Activated naive CD4-positive, alpha-beta T cell treated with anti-CD3 and anti-CD28 coated beads, Interleukin-2, amount 50 U/mL, for 16 hours (primary cell): ENCODE measurements around the gene PAFAH2.

Experiments used
- DNase-seq: peaks from one replicate; pipeline ENCODE4 v3.0.0-alpha.2; 2020

PAFAH2 gene

DNA sequence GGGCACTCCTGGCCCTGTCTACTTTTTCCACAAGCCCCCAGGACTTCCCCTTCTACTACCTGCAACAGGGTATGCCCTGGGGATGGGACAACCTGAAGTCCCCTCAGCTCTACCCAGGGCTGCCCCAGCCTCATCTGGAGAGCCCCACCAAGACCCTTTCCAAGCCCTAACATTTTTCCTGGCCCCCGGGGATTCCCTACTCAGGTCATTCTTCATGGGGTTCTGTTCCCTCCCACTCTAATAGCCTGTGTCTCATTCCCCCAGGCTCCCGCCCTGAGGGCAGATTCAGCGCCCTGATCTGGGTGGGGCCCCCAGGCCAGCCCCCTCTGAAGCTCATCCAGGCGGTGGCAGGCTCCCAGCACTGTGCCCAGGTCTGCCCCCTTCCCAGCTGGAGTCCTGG is 33.3 kb upstream of the PAFAH2 start:
- DNase-seq, result no peak

DNA sequence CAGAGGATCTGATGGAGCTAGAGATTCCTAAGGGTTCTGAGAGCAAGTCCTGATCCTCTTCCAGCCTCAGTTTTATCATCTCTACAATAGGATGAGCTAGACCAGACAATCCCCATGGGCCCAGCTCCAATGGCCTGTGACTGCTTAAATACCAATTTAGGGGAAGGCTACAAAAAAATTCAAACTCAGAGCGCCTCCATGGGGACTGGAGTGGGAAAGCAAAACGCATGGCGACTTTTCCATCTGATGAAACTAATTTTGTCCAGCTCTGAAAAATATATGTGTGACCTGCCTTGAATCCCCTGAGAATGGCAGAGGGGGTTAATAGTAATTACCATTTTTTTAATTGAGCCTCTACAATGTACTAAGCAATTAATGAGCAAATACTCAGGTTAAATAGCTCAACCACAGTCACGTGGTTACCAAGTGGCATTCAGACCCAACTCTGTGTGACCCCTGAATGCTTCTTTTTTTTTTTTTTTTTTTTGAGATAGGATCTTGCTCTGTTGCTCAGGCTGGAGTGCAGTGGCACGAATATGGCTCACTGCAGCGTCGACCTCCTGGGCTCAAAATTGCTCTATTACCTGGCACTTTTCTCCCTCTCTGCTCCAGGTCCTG is 32.1 kb upstream of the PAFAH2 start:
- DNase-seq, result no peak

DNA sequence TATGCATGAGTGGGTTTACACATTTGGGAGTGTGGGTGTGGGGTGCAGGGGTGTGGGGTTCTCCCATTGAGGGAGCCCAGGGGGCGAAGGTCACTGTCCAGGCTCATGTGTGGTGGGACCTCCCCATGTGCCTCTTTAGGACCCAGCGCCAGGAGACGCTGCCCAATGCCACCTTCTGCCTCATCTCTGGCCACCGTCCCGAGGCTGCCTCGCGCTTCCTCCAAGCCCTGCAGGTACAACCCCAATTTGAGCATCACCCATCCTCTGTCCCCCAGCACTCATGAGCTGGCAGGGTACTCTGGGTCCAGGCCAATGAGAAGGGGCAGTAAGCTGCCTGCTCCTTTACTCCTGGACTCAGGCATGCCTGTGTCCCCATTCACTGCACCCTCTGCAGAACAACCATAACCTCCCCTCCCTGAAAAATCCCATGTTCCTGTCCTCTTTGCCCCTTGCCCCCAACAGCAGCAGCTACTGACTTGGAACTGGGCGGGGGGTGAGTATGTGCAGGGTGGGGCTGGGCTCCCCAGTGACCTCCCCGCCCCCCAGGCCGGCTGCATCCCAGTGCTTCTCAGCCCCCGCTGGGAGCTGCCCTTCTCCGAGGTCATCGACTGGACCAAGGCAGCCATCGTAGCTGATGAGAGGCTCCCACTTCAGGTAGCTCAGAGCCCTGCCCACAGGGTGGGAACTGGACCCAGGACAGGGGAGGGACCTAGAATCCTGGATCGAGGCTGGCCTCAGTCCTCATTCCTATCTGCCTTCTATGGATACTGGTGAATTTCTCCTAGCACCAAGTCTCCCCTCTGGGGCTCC is 31.4 kb upstream of the PAFAH2 start:
- DNase-seq, result no peak

DNA sequence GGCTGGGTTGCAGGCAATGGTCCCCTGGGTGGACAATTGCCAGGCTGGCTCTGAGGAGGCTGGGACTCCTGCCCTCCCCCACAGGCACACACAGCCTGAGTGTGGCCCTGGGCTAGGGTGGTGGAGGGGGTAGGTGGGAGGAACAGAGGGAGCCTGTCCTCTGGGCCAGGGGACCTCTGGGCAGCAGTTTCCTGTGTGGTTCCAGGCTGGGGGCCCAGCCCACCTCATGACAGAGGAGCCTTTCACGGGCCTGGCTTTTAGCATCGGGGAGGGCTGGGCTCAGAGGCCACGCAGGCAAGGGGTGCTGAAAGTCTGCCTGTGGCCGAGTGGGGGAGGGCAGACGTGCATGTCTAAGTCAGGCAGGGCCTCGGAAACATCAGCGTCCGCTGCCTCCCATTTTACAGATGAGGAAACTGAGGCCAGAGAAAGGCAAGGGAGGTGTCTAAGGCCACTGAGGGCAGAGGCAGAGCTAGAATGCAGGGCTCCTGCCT is 30.7 kb upstream of the PAFAH2 start:
- no peak for DNase-seq

DNA sequence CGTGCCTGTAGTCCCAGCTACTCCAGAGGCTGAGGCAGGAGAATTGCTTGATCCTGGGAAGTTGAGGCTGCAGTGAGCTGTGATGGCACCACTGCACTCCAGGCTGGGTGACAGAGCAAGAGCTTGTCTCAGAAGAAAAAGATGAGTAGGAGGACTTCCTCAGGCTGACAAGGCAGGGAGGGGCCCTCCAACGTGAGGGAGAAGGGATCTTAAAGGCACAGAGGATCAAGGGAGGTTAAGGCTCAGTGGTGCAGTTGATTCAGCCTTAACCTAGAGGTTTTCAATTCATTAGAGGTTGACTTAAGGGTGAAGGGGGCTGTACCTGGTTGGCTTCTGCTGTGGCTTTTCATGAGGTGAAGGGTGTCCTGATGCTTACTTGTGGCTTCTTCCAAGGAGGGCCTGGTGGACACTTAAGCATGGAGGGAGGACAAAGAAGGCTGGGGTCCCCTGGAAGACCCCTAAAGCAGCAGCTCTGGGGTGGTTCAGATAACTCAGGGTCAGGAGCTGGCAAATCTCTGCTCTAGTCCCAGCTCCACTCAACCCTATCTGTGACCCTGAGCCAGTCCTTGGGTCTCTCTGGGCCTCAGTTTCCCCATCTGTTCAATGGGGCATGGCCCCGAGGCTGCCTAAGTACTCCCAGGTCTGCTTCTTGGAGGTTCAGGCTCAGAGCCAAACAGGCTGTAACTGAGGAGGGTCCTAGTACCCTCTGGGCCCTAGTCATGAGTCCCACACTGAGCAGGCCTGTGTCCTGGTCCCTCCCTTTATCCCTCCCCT is 30.0 kb upstream of the PAFAH2 start:
- DNase-seq, result no peak

DNA sequence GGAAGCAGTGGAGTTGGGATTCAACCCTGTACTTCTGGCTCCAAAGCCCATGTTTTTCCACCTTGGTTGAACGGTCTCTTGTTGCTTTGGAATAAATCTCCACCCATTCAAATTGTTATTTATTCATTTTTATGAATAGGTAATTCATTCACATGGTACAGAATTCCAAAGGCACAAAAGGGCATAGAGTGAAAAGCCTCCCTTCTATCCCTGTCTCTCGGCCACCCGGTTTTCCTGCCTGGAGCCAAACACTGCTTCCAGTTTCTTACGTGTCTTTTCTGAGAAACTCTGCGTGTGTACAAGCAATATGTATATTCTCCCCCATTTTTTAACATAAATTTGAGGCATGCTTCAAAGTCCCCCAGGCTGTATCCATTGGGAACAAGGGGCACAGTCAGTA is 27.7 kb upstream of the PAFAH2 start:
- DNase-seq, result no peak

DNA sequence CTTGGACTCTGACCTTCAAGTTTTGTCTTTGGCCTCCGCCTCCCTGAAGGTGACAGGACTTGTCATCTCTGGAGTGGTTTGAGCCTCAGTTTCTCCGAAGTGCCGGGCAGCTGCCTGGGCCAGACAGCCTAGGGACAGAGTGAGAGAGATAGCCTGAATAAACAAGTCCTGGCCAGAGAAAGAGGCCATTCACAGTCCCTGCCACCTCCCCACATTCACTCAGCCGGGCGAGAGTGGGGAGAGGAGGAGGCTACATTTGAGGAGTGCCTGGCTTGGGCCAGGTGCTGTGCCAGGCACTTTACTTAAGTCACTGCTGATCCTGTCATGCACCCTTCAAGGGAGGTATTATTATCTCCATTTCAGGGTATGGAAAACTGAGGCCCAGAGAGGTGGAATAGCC is 27.2 kb upstream of the PAFAH2 start:
- DNase-seq, result no peak

DNA sequence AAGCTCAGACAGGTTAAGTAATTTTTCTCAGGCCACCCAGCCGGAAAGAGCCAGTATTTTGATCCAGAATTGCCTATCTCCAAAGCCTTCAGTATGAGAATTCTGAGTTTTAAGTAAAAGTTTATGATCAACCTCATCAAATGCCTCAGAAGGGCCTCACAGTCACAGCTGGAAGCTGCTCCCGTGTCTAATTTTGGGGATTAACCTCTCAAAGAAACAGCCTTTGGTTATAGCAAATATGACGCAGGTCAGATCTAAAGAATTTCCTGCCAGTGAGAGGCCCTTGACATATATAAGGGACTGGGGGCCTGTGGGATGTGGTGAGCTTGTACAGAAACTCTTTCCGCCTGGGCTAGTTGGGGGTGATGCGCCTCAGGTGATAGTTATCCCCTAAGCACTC is 26.0 kb upstream of the PAFAH2 start:
- no peak for DNase-seq

DNA sequence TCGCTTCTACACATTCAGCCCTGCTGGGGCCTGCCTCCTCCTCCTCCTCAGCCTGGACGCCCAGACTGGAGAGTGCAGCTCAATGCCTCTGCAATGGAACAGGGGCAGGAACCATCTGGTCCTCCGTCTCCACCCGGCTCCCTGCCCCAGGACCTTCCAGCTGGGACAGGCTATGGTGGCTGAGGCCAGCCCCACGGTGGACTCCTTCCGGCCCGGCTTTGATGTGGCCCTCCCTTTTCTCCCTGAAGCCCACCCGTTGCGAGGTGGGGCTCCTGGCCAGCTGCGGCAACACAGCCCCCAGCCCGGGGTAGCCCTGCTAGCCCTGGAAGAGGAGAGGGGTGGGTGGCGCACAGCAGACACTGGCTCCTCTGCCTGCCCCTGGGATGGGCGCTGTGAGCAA is 25.1 kb upstream of the PAFAH2 start:
- DNase-seq, result no peak

DNA sequence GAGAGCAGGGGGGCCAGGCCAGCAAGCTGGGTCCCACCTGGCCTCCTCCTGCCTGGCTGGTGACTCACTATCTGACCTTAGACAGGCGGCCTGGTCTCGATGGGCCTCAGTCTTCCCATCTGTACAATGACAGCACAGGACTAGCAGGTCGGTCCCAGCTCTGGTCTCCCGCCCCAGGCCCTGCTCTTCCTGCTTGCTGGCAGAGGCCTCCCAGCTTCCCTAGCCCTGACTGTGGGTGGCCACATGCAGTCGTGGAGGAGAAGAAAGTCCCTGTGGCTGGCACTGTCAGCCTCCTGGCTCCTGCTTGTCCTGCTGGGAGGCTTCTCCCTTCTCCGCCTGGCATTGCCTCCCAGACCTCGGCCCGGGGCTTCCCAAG is 24.5 kb upstream of the PAFAH2 start:
- DNase-seq, result no peak

DNA sequence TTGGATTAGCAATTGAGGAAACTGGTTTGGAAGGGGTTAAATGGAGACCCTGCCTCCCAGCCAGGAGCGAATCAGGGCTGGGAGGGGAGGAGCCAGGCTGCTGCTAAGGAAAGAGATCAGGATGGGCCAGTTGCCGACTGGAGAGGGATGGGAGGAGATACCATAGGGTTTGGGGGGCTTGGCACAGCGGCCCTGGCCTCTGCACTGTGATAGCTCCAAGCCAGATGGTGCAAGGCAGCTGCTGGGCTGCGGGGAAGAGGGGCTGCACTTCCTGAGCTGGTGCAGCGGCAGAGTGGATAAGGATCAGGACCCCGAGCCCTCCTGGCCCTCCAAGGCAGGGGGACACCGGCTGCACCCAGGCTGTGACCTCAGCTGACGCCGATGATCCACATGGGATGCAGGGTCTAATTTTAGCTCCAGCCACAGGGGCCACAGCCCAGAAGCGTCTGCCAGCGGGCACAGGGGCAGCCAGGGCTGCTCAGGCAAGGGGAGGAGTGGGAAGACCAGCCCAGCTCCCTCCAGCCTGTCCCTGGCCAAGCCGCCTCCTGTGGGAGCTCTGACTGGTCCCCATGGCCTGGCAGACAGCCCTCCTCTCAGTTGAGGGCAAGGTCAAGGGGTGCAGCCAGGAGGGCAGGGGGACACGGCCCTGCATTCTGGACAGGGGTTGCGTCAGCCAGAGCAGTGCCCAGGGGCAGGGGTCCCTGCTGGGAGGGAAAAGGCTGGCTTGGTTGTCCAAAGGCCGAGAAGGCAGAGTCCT is 24.0 kb upstream of the PAFAH2 start, which contains the start of gene EXTL1:
Gene EXTL1, plus strand, starts transcription at position 129 of the 757 bp plus-strand sequence. CDS start 872 bp downstream, outside the sequence.
- no peak for DNase-seq

DNA sequence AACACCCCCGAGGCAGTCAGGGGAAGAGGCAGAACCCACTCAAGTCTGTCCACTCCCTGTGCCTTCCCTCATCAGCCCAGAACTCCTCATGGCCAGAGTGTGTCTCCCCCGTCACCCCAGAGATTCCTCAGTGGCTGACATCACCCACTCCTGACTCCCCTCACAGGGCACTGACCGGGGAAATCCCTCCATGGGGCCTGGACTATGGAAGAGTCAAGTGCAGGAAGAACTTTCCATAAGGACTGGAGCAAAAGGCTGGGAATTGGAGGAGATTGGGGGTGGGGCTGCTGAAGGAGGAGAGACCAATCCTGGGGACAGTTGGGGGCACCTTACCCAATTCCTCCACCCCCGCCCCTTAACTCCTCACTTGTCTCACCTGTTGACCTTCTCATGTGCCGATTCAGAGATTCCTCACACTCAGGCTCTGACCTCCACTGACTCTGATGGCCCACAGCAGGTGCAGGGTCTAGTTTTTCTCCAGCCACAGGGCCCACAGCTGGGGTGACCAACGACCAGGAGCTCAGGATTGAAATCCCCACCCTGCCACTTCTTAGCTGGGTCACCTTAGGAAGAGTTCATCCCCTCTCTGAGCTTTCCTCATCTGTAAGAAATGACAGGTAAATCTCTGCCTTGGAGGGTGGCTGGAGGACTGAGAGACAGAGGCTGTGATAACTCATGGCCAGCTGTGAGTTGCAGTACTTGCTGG is 23.2 kb upstream of the PAFAH2 start:
- no peak for DNase-seq

DNA sequence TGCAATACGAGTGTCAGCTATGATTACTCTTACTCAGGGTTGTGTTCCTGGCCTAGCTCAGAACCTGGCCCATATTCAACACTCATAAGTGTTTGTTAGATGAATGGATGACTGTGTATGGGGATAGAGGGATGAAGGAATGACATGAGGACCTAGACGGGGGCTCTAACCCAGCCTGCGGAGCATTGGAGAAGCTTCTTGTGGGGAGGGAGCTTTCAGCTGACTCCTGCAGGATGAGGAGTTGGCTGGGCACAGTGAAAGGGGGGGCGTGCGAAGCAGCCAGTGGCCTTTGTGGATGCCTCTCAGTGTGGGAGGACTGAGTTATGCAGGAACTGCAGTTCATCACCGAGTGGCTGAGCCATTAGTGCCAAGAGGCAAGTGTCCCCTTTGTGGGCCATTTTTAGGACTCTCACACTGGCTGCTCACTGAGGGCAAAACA is 22.5 kb upstream of the PAFAH2 start:
- DNase-seq, result no peak

DNA sequence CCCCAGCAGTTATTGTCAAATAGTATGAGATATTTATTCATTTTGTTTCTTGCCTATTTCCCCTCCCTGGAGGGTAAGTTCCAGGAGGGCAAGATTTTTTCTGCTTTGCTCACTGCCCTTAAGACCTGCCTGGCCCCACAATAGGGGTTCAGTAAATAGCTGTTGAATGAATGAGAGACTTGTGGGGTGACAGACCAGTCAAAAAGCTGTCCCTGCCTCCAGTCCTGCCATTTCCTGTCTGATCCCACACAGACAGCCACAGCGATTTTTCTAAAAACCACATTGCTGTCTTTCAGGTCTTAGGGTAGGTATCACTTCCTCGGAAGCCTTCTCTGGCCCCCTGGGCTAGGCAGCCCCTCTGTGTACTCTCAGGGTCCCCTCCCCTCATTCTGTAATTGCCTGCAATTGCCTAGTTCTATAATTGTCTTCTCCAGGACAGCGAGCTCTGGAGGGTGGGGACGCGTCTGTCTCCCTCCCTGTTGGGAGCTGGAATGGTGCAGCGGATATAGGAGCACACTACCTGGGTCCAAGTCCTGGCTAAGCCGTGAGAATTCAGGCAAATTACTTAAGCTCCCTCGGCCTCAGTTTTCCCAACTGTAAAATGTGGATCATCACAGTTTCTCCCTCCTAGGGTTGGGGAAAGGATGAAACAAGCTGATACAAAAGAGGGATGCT is 21.9 kb upstream of the PAFAH2 start:
- DNase-seq, result no peak

DNA sequence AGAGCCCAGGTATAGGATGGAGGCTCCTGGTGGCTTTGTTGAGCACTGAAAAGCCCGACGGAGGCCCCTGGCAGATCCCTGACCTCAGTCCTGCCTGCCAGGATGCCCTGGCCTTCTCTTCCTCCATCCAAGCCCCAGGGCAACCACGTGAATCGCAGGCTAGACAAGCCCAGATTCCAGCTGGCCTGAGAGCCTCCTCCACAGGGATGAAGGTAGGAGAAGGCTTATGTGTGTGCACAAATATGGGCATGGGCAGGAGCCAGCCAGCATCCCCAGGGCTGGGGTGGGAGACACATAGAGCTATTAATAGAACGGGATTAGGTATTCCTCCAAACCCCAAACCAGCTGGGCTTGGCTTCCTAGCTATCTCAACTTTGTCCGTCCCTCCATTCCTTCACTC is 19.7 kb upstream of the PAFAH2 start:
- no peak for DNase-seq

DNA sequence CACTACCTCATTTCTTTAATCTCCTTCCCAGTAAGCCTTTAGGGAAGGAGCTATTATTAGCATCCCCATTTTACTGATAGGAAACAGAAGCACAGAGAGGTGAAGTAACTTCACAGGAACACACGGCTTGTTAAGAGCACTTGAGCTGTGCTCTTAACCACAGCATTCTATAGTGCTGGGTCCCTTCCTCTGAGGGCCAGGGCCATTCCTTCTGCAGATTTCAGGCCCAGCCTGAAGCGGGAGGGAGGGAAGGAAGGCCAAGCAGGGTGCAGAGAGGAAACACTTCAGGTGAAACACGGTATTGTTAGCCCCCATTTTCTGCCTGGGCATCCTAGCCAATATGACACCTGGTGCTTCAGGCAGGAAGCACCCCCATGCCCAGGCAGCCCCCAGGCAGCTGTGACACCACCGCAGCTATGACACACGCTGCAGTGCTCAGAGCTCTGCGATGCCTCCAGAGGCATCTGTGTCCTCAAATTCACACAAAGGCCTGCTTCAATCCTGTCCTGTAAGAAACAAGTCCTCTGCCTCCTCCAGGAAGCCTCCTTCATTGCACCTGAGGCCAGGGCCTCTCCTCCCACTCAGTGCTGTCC is 19.2 kb upstream of the PAFAH2 start:
- DNase-seq, result no peak

DNA sequence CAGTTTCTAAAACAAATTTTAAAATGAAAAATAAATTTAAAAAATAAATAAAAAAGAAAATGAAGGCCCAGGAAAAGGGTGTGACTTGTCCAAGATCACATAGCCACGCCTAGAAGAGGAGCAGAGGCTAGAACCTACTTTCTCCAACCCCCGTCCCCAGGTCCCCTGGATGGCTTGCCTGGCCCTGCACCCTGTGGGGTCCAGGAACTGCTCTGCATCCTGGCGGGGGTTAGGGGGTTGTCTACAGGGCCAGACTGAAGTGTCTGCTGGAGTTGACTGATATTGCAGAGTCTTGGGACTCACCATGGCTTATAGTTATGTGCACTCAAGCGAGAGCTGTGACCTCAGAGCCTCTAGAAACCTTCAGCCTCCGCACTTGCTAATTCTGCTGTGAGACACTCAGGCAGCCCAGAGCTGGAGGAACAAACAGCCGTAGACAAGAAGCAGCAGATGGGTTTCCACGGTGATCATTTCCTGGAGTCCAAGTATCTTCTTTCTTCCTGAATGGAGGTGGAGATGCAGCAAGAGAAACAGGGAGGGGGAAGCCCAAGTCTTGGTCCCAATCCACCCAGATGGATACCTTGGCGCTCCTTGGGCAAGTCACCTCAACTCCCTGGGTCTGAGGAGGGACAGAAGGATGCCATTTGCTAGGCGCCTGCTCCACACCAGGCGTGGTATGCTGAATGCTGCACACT is 18.5 kb upstream of the PAFAH2 start:
- no peak for DNase-seq

DNA sequence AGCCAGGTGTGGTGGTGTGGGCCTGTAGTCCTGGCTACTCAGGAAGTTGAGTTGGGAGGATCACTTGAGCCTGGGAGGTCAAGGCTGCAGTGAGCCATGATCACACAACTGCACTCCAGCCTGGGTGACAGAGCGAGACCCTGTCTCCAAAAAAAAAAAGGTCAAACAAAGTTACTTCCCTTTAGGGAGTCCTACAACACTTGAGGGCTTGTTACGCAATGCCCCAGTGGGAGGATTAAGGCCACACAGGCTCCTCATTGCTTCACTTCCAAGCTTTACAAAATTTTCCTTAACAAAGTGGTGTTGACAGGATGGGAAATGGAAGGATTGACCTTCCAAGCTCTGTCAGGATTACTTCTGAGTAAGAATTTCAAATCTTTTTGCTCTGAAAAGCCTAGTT is 17.5 kb upstream of the PAFAH2 start:
- DNase-seq, result no peak

DNA sequence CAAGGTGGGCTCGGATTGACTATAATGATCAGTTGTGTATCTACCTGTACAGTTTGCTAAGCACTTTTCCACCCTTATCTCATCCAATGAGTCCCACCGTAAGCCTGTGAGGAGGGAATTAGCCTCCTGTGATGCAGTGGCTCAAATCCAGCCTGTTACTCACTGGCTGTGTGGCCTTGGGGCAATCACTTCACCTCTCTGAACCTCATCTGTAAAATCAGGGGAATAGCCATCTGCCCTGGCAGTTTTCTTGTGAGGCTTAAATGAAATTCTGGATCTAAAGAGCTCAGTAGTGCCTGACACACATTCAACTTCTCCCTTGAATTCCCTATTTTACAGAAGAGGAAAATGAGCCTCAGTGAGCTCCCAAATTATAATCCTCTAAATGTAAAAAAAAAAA is 16.3 kb upstream of the PAFAH2 start:
- no peak for DNase-seq

DNA sequence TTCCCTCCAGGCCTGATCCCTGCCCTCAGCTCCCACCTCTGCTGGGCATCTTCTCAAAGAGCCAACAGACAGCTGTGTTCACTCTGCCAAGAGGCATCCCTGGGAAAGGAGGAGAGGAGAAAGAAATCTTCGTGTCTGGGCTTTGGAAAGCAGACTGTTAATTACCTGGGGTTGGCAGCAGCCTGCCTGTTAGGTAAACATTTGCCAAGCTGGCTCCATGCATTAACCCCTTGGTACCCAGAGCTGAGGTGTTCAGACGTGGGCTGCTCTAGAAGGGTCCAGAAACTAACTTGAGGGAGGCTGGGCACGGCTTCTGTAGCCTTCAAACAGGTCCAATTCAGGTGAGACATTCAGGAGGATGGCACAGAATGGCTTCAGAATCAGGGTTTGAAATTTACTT is 15.0 kb upstream of the PAFAH2 start:
- DNase-seq, result no peak

DNA sequence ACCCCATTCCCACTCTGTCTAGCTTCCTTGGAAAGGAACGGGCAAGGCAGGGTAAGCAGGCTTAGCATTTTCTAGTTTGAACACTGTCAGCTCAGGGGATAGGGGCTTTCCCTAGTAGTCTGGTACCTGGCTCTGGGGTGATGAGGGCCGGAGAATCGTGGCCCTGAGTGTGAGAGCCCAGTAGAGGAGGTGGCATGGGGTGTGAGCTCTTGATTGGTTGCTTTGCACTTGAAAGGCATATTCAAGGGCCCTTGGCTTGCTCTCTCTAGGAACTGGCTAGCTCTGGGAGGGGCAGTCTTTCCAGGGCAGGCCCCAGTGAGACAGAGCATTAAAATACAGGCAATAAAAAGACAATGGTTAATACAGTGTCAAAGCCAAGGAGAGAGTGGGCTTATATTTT is 13.0 kb upstream of the PAFAH2 start:
- DNase-seq, result no peak
